ENCODE data around the gene RAD51B.

- no peak for TF ChIP-seq CTCF (IDR thresholded peaks at IDR 0.05; ENCODE audit: low read length)
- no peak for TF ChIP-seq EZH2 (optimal IDR thresholded peaks at IDR 0.05; ENCODE audit: low read depth, low read length)
Observed at GRCh38 chr14:68741477-68741791, 921.9 kb downstream of the RAD51B start.
